Upper lobe of left lung (tissue), 4 donors: ENCODE measurements around the gene ASTN2.

ENCODE experiments used
- CTCF ChIP-seq, 6 experiments: fragments of 450-650 bp in 4 of 6; fragments of 200-600 bp in 2 of 6; sonication (generic) in 2 of 6; IDR thresholded peaks; one replicate each; pipeline ENCODE4 v1.5.1; 2016 to 2019; ENCODE audit warnings: antibody characterized with exemption in 6 of 6
- EP300 ChIP-seq, 4 donors: sonication (generic); formaldehyde crosslinking; IDR thresholded peaks; one replicate each; pipeline ENCODE4 v1.5.1; 2017; ENCODE audit warnings: antibody characterized with exemption in 4 of 4, control low read depth in 2 of 4
- POLR2A ChIP-seq, 4 donors: fragments of 450-650 bp; IDR thresholded peaks; one replicate each; pipeline ENCODE4 v1.5.1; 2016 to 2017; ENCODE audit warnings: antibody characterized with exemption in 4 of 4, mild to moderate bottlenecking in 2 of 4

GRCh38 chr9:117125531-117125930 lies 289.3 kb downstream of the ASTN2 start:
- no peak for TF ChIP-seq CTCF (IDR thresholded peaks at IDR 0.05)
- TF ChIP-seq POLR2A (IDR thresholded peaks at IDR 0.05) = no peak
- TF ChIP-seq EP300 (IDR thresholded peaks at IDR 0.05) = no peak
